GM12891 (cell line): Measurements from ENCODE around the gene GNB3.

Source experiments
- DNase-seq: peaks from one replicate; pipeline ENCODE4 v3.0.0; 2011; ENCODE audit warnings: low spot score; ENCODE audit not compliant: insufficient read length
- FAIRE-seq: peaks from 2 replicates; lab custom pipeline; 2011; peaks lifted over from hg19 to GRCh38; lab: Jason Lieb, UNC
- PAX5 ChIP-seq: IDR thresholded peaks from 2 replicates; pipeline ENCODE4 v1.6.1; 2011; ENCODE audit warnings: low read length, moderate library complexity, mild to moderate bottlenecking; ENCODE audit not compliant: insufficient read depth, severe bottlenecking
- POLR2A ChIP-seq: IDR thresholded peaks from 2 replicates; pipeline ENCODE4 v1.6.1; 2011; ENCODE audit warnings: low read depth, low read length, control low read depth
- POLR2AphosphoS5 ChIP-seq: IDR thresholded peaks from 2 replicates; pipeline ENCODE4 v1.6.1; 2011; ENCODE audit warnings: low read depth, low read length, control low read depth
- POU2F2 ChIP-seq: IDR thresholded peaks from 2 replicates; pipeline ENCODE4 v1.6.1; 2011; ENCODE audit warnings: low read depth, mild to moderate bottlenecking, control low read depth, low read length, moderate library complexity
- SPI1 ChIP-seq: IDR thresholded peaks from 2 replicates; pipeline ENCODE4 v1.6.1; 2011; ENCODE audit warnings: low read depth, low read length, control low read depth
- TAF1 ChIP-seq: IDR thresholded peaks from 2 replicates; pipeline ENCODE4 v1.6.1; 2011; ENCODE audit warnings: low read depth, low read length, control low read depth

GNB3 gene

GRCh38 chr12:6816598-6816997, 24.1 kb upstream of the GNB3 start:
- FAIRE-seq (no peak), DNase-seq (no peak)
- TF ChIP-seq POLR2AphosphoS5: no peak
- no peak for TF ChIP-seq SPI1
- no peak for TF ChIP-seq POU2F2
- TF ChIP-seq POLR2A: no peak
- TF ChIP-seq TAF1: no peak
- no peak for TF ChIP-seq PAX5

- no peak for FAIRE-seq
- TF ChIP-seq TAF1 (no peak), POU2F2 (no peak), SPI1 (no peak), POLR2A (no peak), PAX5 (no peak), POLR2AphosphoS5 (no peak)
- DNase-seq: no peak
Observed at GRCh38 chr12:6817098-6817497, 23.6 kb upstream of the GNB3 start.

- FAIRE-seq (peak; percentile 86), DNase-seq (no peak)
- TF ChIP-seq POLR2A (no peak), TAF1 (no peak), POU2F2 (peak; percentile 19; the same call in 1 of the 2 replicates), PAX5 (no peak)
Observed at GRCh38 chr12:6817662-6818157, 23.0 kb upstream of the GNB3 start.

- TF ChIP-seq POLR2AphosphoS5 (no peak), POU2F2 (no peak), TAF1 (no peak), PAX5 (no peak), POLR2A (no peak), SPI1 (no peak)
- FAIRE-seq: no peak
- no peak for DNase-seq
Observed at GRCh38 chr12:6818222-6818621, 22.5 kb upstream of the GNB3 start.

GRCh38 chr12:6818645-6819044, 22.1 kb upstream of the GNB3 start:
- TF ChIP-seq POLR2A: no peak
- TF ChIP-seq SPI1: no peak
- TF ChIP-seq POLR2AphosphoS5: no peak
- no peak for TF ChIP-seq POU2F2
- TF ChIP-seq TAF1: no peak
- TF ChIP-seq PAX5: no peak
- FAIRE-seq (no peak), DNase-seq (no peak)

GRCh38 chr12:6819106-6820030, 21.4 kb upstream of the GNB3 start:
- TF ChIP-seq POLR2A (no peak), POLR2AphosphoS5 (no peak), POU2F2 (no peak), SPI1 (no peak), PAX5 (no peak), TAF1 (no peak)
- DNase-seq (no peak), FAIRE-seq (no peak)

GRCh38 chr12:6820166-6820565, 20.6 kb upstream of the GNB3 start:
- no peak for DNase-seq
- TF ChIP-seq POU2F2 (no peak), POLR2AphosphoS5 (no peak), SPI1 (no peak), POLR2A (no peak), TAF1 (no peak), PAX5 (no peak)
- no peak for FAIRE-seq

- DNase-seq: no peak
- FAIRE-seq: no peak
- TF ChIP-seq SPI1: no peak
- no peak for TF ChIP-seq POLR2AphosphoS5
- no peak for TF ChIP-seq POU2F2
- TF ChIP-seq PAX5: no peak
Observed at GRCh38 chr12:6821591-6822425, 18.9 kb upstream of the GNB3 start, which contains the start of gene GPR162. TSS of gene GPR162 (plus strand) at chr12:6821821. CDS start at chr12:6823899, 2,078 bp downstream.
